Adipocyte (in vitro differentiated cells): Measurements from ENCODE around the gene INO80D.
"Not testable (repeated sequence)": the region's sequence is repeated elsewhere in the genome, so short reads cannot be mapped to it uniquely, and the experiment has no call there.

Experiments
- DNase-seq: peaks from one replicate; pipeline ENCODE4 v3.0.0-alpha.2; 2015; ENCODE audit warnings: low read depth
- H3K27me3 ChIP-seq: replicated peaks from 2 replicates; pipeline ENCODE4 v1.7.0; 2013; ENCODE audit warnings: mild to moderate bottlenecking, low read length, moderate library complexity; ENCODE audit not compliant: control insufficient read depth, insufficient read depth
- H3K36me3 ChIP-seq: 2 replicates; pipeline ENCODE4 v1.7.0; 2013; ENCODE audit warnings: low read length, mild to moderate bottlenecking, moderate library complexity; ENCODE audit not compliant: control insufficient read depth, insufficient read depth, severe bottlenecking
- H3K4me1 ChIP-seq: 2 replicates; pipeline ENCODE4 v1.7.0; 2013; ENCODE audit warnings: mild to moderate bottlenecking, low read length, moderate library complexity; ENCODE audit not compliant: control insufficient read depth, insufficient read depth
- H3K4me3 ChIP-seq: 2 replicates; pipeline ENCODE4 v1.7.0; 2013; ENCODE audit warnings: mild to moderate bottlenecking, low read length, moderate library complexity
- H3K9ac ChIP-seq: 2 replicates; pipeline ENCODE4 v1.7.0; 2013; ENCODE audit warnings: mild to moderate bottlenecking, low read length, moderate library complexity
- H3K9me3 ChIP-seq: 2 replicates; pipeline ENCODE4 v1.7.0; 2013; ENCODE audit warnings: mild to moderate bottlenecking, low read length, moderate library complexity; ENCODE audit not compliant: control insufficient read depth

The INO80D gene

DNA sequence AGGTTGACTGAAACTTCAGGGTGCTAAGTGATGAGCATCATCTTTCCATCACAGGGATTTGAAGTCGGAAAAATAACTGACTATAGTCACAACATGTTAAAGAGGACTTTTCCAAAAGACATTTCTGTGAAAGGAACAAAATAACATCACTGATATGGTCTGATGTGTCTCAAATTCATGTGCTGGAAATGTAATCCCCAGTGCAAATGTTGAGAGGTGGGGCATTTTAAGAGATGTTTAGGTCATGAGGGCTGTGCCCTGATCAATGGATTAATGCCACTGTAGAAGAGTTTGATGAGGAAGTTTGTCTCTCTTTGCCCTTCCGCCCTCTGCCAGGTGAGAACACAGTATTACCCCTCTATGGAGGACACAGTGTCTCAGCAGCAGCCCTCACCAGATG, 95.9 kb downstream of the INO80D start:
- H3K27me3 ChIP-seq = no peaks in the 10 kb centered on the region
- DNase-seq = no peak
- peaks cover 9% of the 10 kb centered on the region for H3K4me1 ChIP-seq
- H3K9ac ChIP-seq = no peak overlapping the region
- H3K9me3 ChIP-seq = no peaks in the 10 kb centered on the region
- H3K4me3 ChIP-seq = no peak overlapping the region
- peaks cover under 1% of the 10 kb centered on the region for H3K36me3 ChIP-seq

DNA sequence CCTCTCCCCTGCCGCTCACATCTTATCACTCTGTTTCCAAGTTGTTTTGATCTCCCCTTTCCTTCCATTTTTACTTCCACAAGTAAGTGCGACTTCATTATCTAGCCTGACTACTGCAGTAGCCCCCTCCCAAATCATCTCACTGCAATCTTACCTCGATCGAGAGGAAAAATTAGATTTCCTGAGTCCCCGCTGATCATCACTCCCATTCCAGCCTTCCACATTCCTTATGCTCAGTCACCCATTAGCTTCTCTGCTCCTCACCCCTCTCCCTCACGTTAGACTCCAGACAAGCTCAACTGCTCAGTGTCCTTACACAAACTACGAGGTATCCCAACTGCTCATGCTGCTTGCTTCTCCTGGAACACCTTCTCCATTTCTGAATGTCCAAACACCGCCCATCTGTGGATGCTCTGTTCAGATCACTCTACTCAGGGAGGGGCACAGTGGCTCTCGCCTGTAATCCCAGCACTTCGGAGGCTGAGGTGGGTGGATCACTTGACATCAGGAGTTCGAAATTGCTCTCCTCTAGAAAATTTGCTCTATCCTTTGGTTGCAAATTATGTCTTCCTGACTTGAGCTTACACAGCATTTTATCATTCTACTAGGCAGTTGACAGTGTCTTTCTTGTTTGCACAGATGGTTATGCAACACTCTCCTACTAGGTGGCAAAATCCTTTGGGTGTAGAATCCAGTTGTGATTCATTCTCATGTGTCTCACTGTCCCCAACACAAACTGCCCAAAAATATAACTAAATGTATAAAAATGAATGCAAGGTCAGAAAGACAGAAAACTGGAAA, 96.5 kb downstream of the INO80D start:
- no peaks in the 10 kb centered on the region for H3K27me3 ChIP-seq
- no peak overlapping the region for H3K9ac ChIP-seq
- H3K36me3 ChIP-seq = no peaks in the 10 kb centered on the region
- peak; percentile 7 for DNase-seq
- no peak overlapping the region for H3K4me3 ChIP-seq
- no peaks in the 10 kb centered on the region for H3K9me3 ChIP-seq
- H3K4me1 ChIP-seq = peaks cover 9% of the 10 kb centered on the region

DNA sequence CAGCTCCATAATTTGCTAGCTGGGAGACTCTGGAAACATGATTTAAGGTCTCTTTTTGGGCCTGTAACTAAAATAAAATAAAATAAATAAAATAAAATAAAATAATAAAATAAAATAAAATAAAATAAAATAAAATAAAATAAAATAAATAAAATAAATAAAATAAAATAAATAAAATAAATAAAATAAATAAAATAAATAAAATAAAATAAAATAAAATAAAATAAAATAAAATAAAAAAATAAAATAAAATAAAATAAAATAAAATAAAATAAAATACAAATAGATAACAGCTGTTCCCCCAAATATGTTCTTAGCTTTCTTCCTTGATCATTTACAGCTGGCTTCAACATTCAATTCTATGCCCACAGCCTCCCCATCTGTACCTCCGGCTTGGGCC, 97.3 kb downstream of the INO80D start:
- H3K36me3 ChIP-seq, H3K27me3 ChIP-seq, H3K9me3 ChIP-seq, H3K4me1 ChIP-seq, H3K4me3 ChIP-seq, H3K9ac ChIP-seq, DNase-seq: not testable (repeated sequence)

DNA sequence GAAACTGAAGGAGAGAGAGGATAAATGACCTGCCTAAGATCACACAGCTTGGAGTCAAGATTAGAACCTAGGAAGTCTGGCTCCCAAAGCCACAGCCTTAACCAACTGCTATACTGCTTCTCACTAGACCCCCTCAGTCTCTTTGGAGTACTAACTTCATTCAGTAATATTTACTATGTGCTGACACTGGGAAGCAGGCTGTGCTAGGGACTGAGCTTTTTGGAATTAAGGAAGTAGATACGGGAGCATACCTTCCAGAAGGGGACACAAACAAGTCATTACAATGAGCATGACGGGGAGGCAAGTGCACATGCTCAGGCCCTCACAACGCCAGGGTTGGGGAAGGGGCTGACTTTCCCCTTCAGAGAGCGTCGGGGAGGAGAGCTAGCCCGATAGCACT, 97.7 kb downstream of the INO80D start:
- H3K9ac ChIP-seq = no peak overlapping the region
- H3K4me3 ChIP-seq = no peak overlapping the region
- H3K36me3 ChIP-seq = no peaks in the 10 kb centered on the region
- H3K9me3 ChIP-seq = no peaks in the 10 kb centered on the region
- no peaks in the 10 kb centered on the region for H3K27me3 ChIP-seq
- peaks cover 9% of the 10 kb centered on the region for H3K4me1 ChIP-seq
- DNase-seq = no peak

DNA sequence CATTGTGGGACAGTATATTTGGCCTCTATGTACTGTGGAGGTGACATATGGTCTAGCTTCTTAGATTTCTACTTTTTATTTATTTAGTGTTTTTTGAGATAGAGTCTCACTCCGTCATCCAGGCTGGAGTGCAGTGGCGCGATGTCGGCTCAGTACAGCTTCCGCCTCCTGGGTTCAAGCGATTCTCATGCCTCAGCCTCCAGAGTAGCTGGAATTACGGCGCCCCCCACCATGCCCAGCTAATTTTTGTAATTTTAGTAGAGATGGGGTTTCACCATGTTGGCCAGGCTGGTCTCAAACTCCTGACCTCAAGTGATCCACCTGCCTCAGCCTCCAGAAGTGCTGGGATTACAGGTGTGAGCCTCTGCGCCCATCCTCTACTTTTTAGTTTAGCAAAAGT, 99.6 kb downstream of the INO80D start:
- not testable (repeated sequence) for H3K36me3 ChIP-seq, H3K4me1 ChIP-seq, DNase-seq, H3K9me3 ChIP-seq, H3K9ac ChIP-seq, H3K4me3 ChIP-seq, H3K27me3 ChIP-seq

DNA sequence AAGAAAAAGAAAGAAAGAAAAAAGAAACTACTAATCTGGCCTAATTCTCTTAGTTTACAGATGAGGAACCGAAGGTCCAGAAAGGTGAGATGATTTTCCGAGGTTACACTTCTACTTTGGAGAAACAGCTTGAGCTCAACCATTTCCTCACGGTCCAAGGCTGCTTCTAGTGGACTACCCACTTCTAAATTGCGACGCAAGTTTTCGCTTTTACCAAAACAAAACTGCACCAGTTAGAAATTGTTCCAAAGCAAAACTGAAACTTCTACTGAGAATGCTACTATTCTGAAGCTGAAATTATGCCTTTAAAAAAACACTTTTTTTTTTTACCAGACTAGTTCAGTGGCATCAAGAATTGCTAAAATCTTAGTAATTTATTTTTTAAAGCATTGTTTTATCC, 101.6 kb downstream of the INO80D start:
- Histone ChIP-seq H3K9me3 (no peaks in the 10 kb centered on the region), H3K4me1 (peaks cover under 1% of the 10 kb centered on the region), H3K4me3 (no peak overlapping the region), H3K9ac (no peak overlapping the region), H3K36me3 (no peaks in the 10 kb centered on the region), H3K27me3 (no peaks in the 10 kb centered on the region)
- DNase-seq = no peak

DNA sequence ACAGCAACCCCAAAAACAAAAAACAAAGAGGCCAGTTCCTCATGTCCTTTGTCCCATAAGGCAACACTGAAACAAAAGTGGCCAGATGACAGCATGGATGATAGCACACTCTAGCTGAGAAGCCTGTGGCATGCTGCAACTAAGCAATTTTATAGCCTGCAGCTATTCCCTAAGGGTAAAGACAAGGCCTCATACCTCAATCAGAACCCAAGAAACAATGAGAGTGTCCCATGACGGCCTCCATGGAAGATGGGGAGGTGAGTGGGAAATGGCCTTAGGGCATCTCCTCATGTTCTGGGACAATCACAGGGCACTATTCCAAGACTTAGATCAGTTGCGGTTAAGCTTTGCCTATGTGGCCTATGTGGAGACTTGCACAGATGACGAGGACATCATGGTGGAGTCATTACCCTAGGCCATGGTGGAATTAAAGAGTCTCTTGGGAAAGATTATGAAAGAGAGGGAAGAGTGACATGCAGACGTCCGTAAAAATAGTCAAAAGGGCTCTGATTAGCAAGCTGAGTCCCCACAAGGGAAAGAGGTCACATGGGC, 103.1 kb downstream of the INO80D start:
- DNase-seq = no peak
- H3K4me1 ChIP-seq = no peaks in the 10 kb centered on the region
- H3K36me3 ChIP-seq = no peaks in the 10 kb centered on the region
- no peaks in the 10 kb centered on the region for H3K9me3 ChIP-seq
- no peak overlapping the region for H3K9ac ChIP-seq
- H3K4me3 ChIP-seq = no peak overlapping the region
- H3K27me3 ChIP-seq = no peaks in the 10 kb centered on the region

DNA sequence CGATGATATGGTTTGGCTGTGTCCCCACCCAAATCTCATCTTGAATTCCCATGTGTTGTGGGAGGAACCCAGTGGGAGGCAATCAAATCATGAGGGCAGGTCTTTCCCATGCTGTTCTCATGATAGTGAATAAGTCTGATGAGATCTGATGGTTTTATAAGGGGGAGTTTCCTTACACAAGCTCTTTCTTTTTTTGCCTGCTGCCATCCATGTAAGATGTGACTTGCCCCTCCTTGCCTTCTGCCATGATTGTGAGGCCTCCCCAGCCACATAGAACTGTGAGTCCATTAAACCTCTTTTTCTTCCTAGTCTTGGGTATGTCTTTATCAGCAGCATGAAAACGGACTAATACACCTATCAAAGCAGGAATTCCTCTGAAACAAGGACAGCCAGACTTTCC, 107.2 kb downstream of the INO80D start:
- not testable (repeated sequence) for DNase-seq, H3K4me3 ChIP-seq, H3K27me3 ChIP-seq, H3K9me3 ChIP-seq, H3K36me3 ChIP-seq, H3K9ac ChIP-seq
- peaks cover 13% of the 10 kb centered on the region for H3K4me1 ChIP-seq

DNA sequence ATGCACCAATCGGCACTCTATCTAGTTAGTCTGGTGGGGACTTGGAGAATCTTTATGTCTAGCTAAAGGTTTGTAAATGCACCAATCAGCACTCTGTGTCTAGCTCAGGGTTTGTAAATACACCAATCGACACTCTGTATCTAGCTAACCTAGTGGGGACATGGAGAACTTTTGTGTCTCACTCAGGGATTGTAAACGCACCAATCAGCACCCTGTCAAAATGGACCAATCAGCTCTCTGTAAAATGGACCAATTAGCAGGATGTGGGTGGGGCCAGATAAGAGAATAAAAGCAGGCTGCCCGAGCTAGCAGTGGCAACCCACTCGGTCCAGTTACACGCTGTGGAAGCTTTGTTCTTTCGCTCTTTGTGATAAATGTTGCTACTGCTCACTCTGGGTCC, 108.3 kb downstream of the INO80D start:
- not testable (repeated sequence) for H3K4me3 ChIP-seq, H3K36me3 ChIP-seq, H3K27me3 ChIP-seq, DNase-seq, H3K9me3 ChIP-seq, H3K9ac ChIP-seq
- H3K4me1 ChIP-seq = peaks cover 13% of the 10 kb centered on the region

DNA sequence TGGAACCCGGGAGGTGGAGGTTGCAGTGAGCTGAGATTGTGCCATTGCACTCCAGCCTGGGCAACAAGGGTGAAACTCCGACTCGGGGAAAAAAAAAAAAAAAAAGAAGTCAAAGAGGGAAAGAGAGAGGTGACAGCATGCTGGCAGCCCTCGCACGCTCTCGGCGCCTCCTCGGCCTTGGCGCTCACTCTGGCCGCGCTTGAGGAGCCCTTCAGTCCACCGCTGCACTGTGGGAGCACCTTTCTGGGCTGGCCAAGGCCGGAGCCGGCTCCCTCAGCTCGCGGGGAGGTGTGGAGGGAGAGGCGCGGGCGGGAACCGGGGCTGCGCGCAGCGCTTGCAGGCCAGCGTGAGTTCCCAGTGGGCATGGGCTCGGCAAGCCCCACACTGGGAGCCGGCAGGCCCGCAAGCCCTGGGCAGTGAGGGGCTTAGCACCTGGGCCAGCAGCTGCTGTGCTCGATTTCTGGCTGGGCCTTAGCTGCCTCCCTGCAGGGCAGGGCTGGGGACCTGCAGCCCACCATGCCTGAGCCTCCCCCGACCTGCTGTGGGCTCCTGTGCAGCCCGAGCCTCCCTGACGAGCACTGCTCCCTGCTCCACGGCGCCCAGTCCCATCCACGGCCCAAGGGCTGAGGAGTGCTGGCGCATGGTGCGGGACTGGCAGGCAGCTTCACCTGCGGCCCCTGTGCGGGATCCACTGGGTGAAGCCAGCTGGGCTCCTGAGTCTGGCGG, 108.9 kb downstream of the INO80D start:
- not testable (repeated sequence) for H3K9me3 ChIP-seq, H3K27me3 ChIP-seq

DNA sequence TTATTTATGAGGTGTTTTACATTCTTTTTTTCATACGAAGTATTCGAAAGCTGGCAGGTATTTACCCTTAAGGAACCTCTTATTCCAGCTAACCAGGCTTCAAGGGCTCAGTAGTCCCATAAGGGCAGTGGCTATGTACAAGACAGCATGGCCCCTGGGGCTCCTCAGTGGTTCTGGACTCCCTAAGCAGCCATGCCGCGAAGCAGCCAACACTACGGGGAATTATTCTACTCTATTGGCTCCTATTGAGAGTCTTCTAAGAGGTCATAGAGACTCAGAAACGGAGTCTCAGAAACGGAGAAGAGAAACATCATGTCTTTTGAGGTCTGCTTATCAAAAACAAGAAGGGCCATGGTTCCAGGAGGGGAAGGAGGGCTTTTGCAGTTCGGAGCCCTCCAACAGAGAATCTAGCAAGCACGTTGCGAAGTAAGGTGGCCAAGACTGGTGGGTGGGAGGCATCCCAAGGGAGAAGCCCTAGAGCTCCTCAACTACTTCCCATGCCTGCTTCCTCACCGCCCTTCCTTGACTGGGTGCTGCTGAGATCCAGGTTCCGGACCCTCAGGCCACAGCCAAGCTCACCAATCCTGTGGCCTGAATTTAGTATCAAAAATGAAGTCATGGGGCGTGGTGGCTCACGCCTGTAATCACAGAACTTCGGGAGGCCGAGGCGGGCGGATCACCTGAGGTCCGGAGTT, 109.7 kb downstream of the INO80D start:
- Histone ChIP-seq H3K4me3 (no peak overlapping the region), H3K9ac (no peak overlapping the region), H3K36me3 (no peaks in the 10 kb centered on the region), H3K9me3 (no peaks in the 10 kb centered on the region), H3K4me1 (peaks cover 13% of the 10 kb centered on the region), H3K27me3 (no peaks in the 10 kb centered on the region)
- DNase-seq = no peak

More for the DNA sequence above, 108.9 kb downstream of the INO80D start:
- peaks cover 13% of the 10 kb centered on the region for H3K4me1 ChIP-seq
- H3K4me3 ChIP-seq, H3K9ac ChIP-seq, DNase-seq, H3K36me3 ChIP-seq: not testable (repeated sequence)
